Type B pancreatic cell (in vitro differentiated cells): ENCODE measurements around the gene MYO7A. TPM values are rescaled to one million over a fixed set of nuclear protein-coding genes. Genes with fewer than 3 reads are reported as not detected.

Source experiments
- DNase-seq: peaks from one replicate; pipeline ENCODE4 v3.0.0; 2021; ENCODE audit warnings: mixed read lengths; ENCODE audit not compliant: unreplicated experiment; ENCODE audit errors: extremely low spot score
- H3K27ac Mint-ChIP-seq: 2 replicates; pipeline ENCODE4 v1.8.0; 2021; ENCODE audit warnings: mild to moderate bottlenecking, mixed read lengths
- H3K27me3 Mint-ChIP-seq: 2 replicates; pipeline ENCODE4 v1.8.0; 2021; ENCODE audit warnings: mixed read lengths
- H3K36me3 Mint-ChIP-seq: 2 replicates; pipeline ENCODE4 v1.8.0; 2021; ENCODE audit warnings: mixed read lengths
- H3K4me1 Mint-ChIP-seq: one replicate; pipeline ENCODE4 v1.8.0; 2021; ENCODE audit warnings: mixed read lengths; ENCODE audit not compliant: unreplicated experiment
- H3K4me3 Mint-ChIP-seq: 2 replicates; pipeline ENCODE4 v1.8.0; 2021; ENCODE audit warnings: mild to moderate bottlenecking, mixed read lengths
- H3K9me3 Mint-ChIP-seq: 2 replicates; pipeline ENCODE4 v1.8.0; 2021; ENCODE audit warnings: mixed read lengths
- CTCF ChIP-seq: fragments of 200-600 bp; sonication (generic); conservative IDR thresholded peaks from 2 replicates; pipeline ENCODE4 v1.5.0; 2021; ENCODE audit warnings: antibody characterized with exemption, mild to moderate bottlenecking
- total RNA-seq: library from RNA; stranded (reverse); gene quantifications from 2 replicates; pipeline ENCODE4 v1.2.1, GENCODE V29; 2021; ENCODE audit warnings: low replicate concordance

The MYO7A gene
- total RNA-seq, 1 donor from 2014 or later: 2.8 TPM

- DNase-seq: no peak
- Mint-ChIP-seq H3K27ac (no peak overlapping the region), H3K4me1 (peaks cover 23% of the 10 kb centered on the region), H3K27me3 (no peaks in the 10 kb centered on the region), H3K9me3 (no peaks in the 10 kb centered on the region), H3K4me3 (no peak overlapping the region), H3K36me3 (no peaks in the 10 kb centered on the region)
- no peak for TF ChIP-seq CTCF
These were observed 3.5 kb downstream of the MYO7A start for GRCh38 chr11:77131560-77131959.

GRCh38 chr11:77135069-77135468 lies 7.0 kb downstream of the MYO7A start:
- no peak for TF ChIP-seq CTCF
- no peaks in the 10 kb centered on the region for H3K9me3 Mint-ChIP-seq
- no peaks in the 10 kb centered on the region for H3K36me3 Mint-ChIP-seq
- H3K27ac Mint-ChIP-seq: no peak overlapping the region
- DNase-seq: no peak
- H3K27me3 Mint-ChIP-seq: peaks cover 3% of the 10 kb centered on the region
- peaks cover 14% of the 10 kb centered on the region for H3K4me1 Mint-ChIP-seq
- no peak overlapping the region for H3K4me3 Mint-ChIP-seq

GRCh38 chr11:77136074-77136473 lies 8.0 kb downstream of the MYO7A start:
- Mint-ChIP-seq H3K4me3 (no peak overlapping the region), H3K27ac (no peak overlapping the region), H3K4me1 (peaks cover 15% of the 10 kb centered on the region), H3K36me3 (no peaks in the 10 kb centered on the region), H3K9me3 (no peaks in the 10 kb centered on the region), H3K27me3 (peaks cover 3% of the 10 kb centered on the region)
- TF ChIP-seq CTCF: no peak
- DNase-seq: no peak

GRCh38 chr11:77136784-77137420 lies 8.9 kb downstream of the MYO7A start:
- DNase-seq: no peak

GRCh38 chr11:77137421-77137820 lies 9.4 kb downstream of the MYO7A start:
- Mint-ChIP-seq H3K4me1 (peaks cover 8% of the 10 kb centered on the region), H3K27me3 (peaks cover 3% of the 10 kb centered on the region), H3K27ac (no peak overlapping the region), H3K36me3 (no peaks in the 10 kb centered on the region), H3K9me3 (no peaks in the 10 kb centered on the region), H3K4me3 (no peak overlapping the region)
- DNase-seq: no peak
- no peak for TF ChIP-seq CTCF

More at GRCh38 chr11:77136784-77137420, 8.9 kb downstream of the MYO7A start:
- H3K27ac Mint-ChIP-seq: no peak overlapping the region
- no peak overlapping the region for H3K4me3 Mint-ChIP-seq
- peaks cover 3% of the 10 kb centered on the region for H3K27me3 Mint-ChIP-seq
- H3K9me3 Mint-ChIP-seq: no peaks in the 10 kb centered on the region
- TF ChIP-seq CTCF: no peak
- H3K4me1 Mint-ChIP-seq: peaks cover 10% of the 10 kb centered on the region
- H3K36me3 Mint-ChIP-seq: no peaks in the 10 kb centered on the region
